NAMALWA (cell line): Measurements from ENCODE around the gene SMARCC1.

Experiments used
- DNase-seq: peaks from one replicate; pipeline ENCODE4 v3.0.0-alpha.2; 2015; ENCODE audit warnings: low spot score

The SMARCC1 gene

GRCh38 chr3:47541583-47542108, 240.0 kb downstream of the SMARCC1 start:
- no peak for DNase-seq

DNA sequence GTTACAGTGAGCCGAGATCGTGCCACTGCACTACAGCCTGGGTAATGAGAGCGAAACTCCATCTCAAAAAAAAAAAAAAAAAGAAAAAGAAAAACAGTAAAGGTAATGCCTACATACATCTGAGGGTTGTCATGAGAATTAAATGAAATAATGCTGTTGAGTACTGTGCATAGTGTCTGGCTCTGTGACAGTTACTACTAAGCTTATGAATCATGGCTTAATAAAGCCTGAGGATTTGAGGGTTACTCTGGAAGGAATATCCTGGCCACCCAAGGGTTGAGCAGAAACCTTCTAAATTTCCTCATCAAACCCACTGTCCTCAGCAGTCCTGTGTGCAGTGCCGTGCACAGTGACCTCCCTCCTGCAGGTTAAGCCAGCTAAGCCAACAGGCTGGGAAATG, 241.4 kb downstream of the SMARCC1 start:
- no peak for DNase-seq

- DNase-seq, result no peak
These were observed 244.7 kb downstream of the SMARCC1 start for GRCh38 chr3:47536967-47537366.

GRCh38 chr3:47536221-47536891, 245.3 kb downstream of the SMARCC1 start:
- DNase-seq, result no peak
